Glomerular visceral epithelial cell (primary cell): ENCODE results near the gene MTCL3.

Experiments used
- DNase-seq: peaks from one replicate; pipeline ENCODE4 v3.0.0-alpha.2; 2016; ENCODE audit errors: extremely low spot score

Gene MTCL3

GRCh38 chr6:127518710-127519468 lies at the start of gene MTCL3:
Gene MTCL3 (minus strand): TSS chr6:127519335.
- peak; percentile 95 for DNase-seq

GRCh38 chr6:127567476-127567875 lies 48.3 kb upstream of the MTCL3 start:
- no peak for DNase-seq

GRCh38 chr6:127566651-127567050 lies 47.5 kb upstream of the MTCL3 start:
- DNase-seq = peak; percentile 28

- no peak for DNase-seq
Measured at GRCh38 chr6:127566119-127566518, 47.0 kb upstream of the MTCL3 start.

- no peak for DNase-seq
Measured at GRCh38 chr6:127564761-127565160, 45.6 kb upstream of the MTCL3 start.

GRCh38 chr6:127561660-127562059 lies 42.5 kb upstream of the MTCL3 start:
- no peak for DNase-seq

- DNase-seq = peak; percentile 46
Measured at GRCh38 chr6:127554435-127555006, 35.4 kb upstream of the MTCL3 start.

GRCh38 chr6:127550403-127550802 lies 31.3 kb upstream of the MTCL3 start:
- DNase-seq = no peak

GRCh38 chr6:127547904-127548649 lies 28.9 kb upstream of the MTCL3 start:
- DNase-seq = no peak

- DNase-seq = no peak
Measured at GRCh38 chr6:127547215-127547614, 28.1 kb upstream of the MTCL3 start.

GRCh38 chr6:127539272-127539671 lies 20.1 kb upstream of the MTCL3 start:
- DNase-seq = no peak

- no peak for DNase-seq
Measured at GRCh38 chr6:127538750-127539264, 19.7 kb upstream of the MTCL3 start.

- no peak for DNase-seq
Measured at GRCh38 chr6:127533736-127534135, 14.6 kb upstream of the MTCL3 start.

- DNase-seq = no peak
Measured at GRCh38 chr6:127533011-127533410, 13.9 kb upstream of the MTCL3 start.

- no peak for DNase-seq
Measured at GRCh38 chr6:127522714-127523113, 3.6 kb upstream of the MTCL3 start.

- no peak for DNase-seq
Measured at GRCh38 chr6:127520066-127520465, 931 bp upstream of the MTCL3 start.

- no peak for DNase-seq
Measured at GRCh38 chr6:127519469-127519785, 292 bp upstream of the MTCL3 start.

- peak; percentile 33 for DNase-seq
Measured at GRCh38 chr6:127518191-127518709, 885 bp downstream of the MTCL3 start.

- DNase-seq = no peak
Measured at GRCh38 chr6:127517693-127518092, 1.4 kb downstream of the MTCL3 start.

- peak; percentile 74 for DNase-seq
Measured at GRCh38 chr6:127516662-127517273, 2.4 kb downstream of the MTCL3 start.

GRCh38 chr6:127515794-127516661 lies 3.1 kb downstream of the MTCL3 start:
- peak; percentile 82 for DNase-seq
